Head of caudate nucleus (tissue), 42 donors: ENCODE data around the gene ZSCAN23.

Experiments used
- DNase-seq, 42 donors: peaks; one replicate each; pipeline versions ENCODE4 v3.0.0 to v3.0.0-alpha.2; 2020 to 2021; ENCODE audit warnings: mixed read lengths in 7 of 42
- intact Hi-C: fragments of 100-400 bp; cut with DNase I; formaldehyde crosslinking; loops from one replicate; pipeline ENCODE4 v1.15.0; 2022

Gene ZSCAN23

GRCh38 chr6:28393912-28394662 is 49.2 kb downstream of the ZSCAN23 start:
- intact Hi-C loops, result no loop called here
- DNase-seq, result peak in 6 of 42 donors; percentile 5 to 39 (median 16)

- DNase-seq, result no peak
- intact Hi-C loops, result no loop called here
These were observed 52.6 kb downstream of the ZSCAN23 start for GRCh38 chr6:28390688-28391087.

- DNase-seq, result no peak
- intact Hi-C loops, result no loop called here
These were observed 59.2 kb downstream of the ZSCAN23 start for GRCh38 chr6:28384143-28384533.

DNA sequence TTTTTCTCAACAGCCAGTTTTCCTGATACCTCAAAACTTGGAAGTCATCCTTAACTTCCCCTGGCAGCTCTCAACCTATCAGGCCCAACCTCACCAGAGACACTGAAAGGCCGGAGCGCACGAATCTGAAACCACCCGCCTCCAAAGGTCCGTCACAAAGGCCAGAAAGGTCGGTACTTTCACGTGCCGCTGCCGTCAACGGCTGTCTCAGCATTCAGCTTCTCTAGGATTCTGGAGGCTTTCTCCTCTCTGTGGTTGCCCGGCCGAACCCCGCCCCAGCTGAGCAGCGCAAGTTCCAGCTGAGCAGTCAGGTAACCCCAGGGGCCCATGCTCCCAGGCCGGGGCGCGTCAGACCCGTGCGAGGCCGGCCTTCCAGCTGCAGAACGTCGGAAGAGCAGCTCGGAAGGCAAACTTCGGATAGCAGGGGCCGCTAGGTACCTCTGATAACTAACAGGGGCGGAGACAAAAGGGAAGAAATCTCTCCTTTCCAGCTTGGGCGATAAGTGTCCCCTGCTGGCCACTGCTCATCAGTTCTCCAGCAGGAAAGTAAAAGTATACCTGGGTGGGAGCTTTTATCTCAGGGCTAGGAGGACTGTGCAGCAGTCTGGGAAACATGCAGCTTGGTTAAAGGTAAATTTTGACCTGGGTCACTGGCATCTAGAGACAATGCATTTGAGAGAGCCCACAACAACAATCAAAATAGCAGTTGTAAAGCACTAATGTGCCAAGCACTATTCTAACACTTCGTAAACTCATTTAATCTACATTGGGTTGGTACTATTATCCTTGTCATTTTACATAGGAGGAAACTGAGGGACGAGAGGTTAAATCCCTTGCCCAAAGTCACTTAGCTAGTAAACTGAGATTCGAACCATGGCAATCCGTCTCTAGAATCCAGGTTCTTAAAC is 59.8 kb downstream of the ZSCAN23 start:
- intact Hi-C loops, result no loop called here
- peak; percentile 36 to 81 (median 61) for DNase-seq
